GM12878 (cell line): ENCODE measurements around the gene RPS23. TPM values are rescaled to one million over a fixed set of nuclear protein-coding genes. Genes with fewer than 3 reads are reported as not detected.

Experiments
- CBFB ChIP-seq: IDR thresholded peaks from 2 replicates; pipeline ENCODE4 v1.6.1; 2016; ENCODE audit warnings: antibody characterized with exemption, low read depth
- CBX3 ChIP-seq: fragments of 200-600 bp; sonication (generic); IDR thresholded peaks from 2 replicates; pipeline ENCODE4 v1.6.1; 2016; ENCODE audit warnings: low read depth, borderline replicate concordance
- CBX5 ChIP-seq: sonication (generic); IDR thresholded peaks from 2 replicates; pipeline ENCODE4 v1.6.1; 2016; ENCODE audit warnings: low read depth, moderate library complexity, mild to moderate bottlenecking, inconsistent platforms
- CEBPZ ChIP-seq: fragments of 150-350 bp; IDR thresholded peaks from 2 replicates; pipeline ENCODE4 v1.6.1; 2016; ENCODE audit warnings: low read depth, low read length
- GATAD2B ChIP-seq: fragments of 450-650 bp; conservative IDR thresholded peaks from 2 replicates; pipeline ENCODE4 v1.6.1; 2017; ENCODE audit warnings: low read depth, mild to moderate bottlenecking, moderate library complexity
- IKZF2 ChIP-seq, 2 experiments: fragments of 450-650 bp; IDR thresholded peaks; 2 replicates each; pipeline ENCODE4 v1.6.1; 2017; ENCODE audit warnings: mild to moderate bottlenecking in 2 of 2, moderate library complexity in 2 of 2
- KAT2A ChIP-seq: conservative IDR thresholded peaks from 2 replicates; pipeline ENCODE4 v1.6.1; 2011; ENCODE audit warnings: low read depth, low read length; ENCODE audit not compliant: control insufficient read depth
- MAX ChIP-seq: IDR thresholded peaks from 2 replicates; pipeline ENCODE4 v1.6.1; 2012; ENCODE audit warnings: low read depth, low read length, improper control_type of control experiment
- MLLT1 ChIP-seq: fragments of 450-650 bp; IDR thresholded peaks from 2 replicates; pipeline ENCODE4 v1.6.1; 2016; ENCODE audit warnings: mild to moderate bottlenecking
- NFXL1 ChIP-seq: fragments of 450-650 bp; IDR thresholded peaks from 2 replicates; pipeline ENCODE4 v1.6.1; 2017; ENCODE audit warnings: antibody characterized with exemption, mild to moderate bottlenecking, borderline replicate concordance
- NR2C2 ChIP-seq: IDR thresholded peaks from 2 replicates; pipeline ENCODE4 v1.6.1; 2011; ENCODE audit warnings: borderline replicate concordance, low read depth; ENCODE audit not compliant: control insufficient read depth, insufficient read length
- NRF1 ChIP-seq: conservative IDR thresholded peaks from 2 replicates; pipeline ENCODE4 v1.6.1; 2011; ENCODE audit warnings: mild to moderate bottlenecking, low read depth, low read length, improper control_type of control experiment
- PML ChIP-seq: IDR thresholded peaks from 2 replicates; pipeline ENCODE4 v1.6.1; 2012; ENCODE audit warnings: low read length, inconsistent platforms
- RAD21 ChIP-seq: IDR thresholded peaks from 2 replicates; pipeline ENCODE4 v1.6.1; 2011; ENCODE audit warnings: mild to moderate bottlenecking, low read depth, low read length, moderate library complexity; ENCODE audit not compliant: insufficient read depth
- RUNX3 ChIP-seq: IDR thresholded peaks from 2 replicates; pipeline ENCODE4 v1.6.1; 2012; ENCODE audit warnings: low read length, inconsistent platforms
- SMC3 ChIP-seq: IDR thresholded peaks from 2 replicates; pipeline ENCODE4 v1.6.1; 2011; ENCODE audit warnings: low read length, improper control_type of control experiment, borderline replicate concordance
- TCF7 ChIP-seq: IDR thresholded peaks from 2 replicates; pipeline ENCODE4 v1.6.1; 2014; ENCODE audit warnings: antibody characterized with exemption, borderline replicate concordance
- ZBTB33 ChIP-seq: fragments of 450-650 bp; IDR thresholded peaks from 2 replicates; pipeline ENCODE4 v1.6.1; 2017; ENCODE audit warnings: mild to moderate bottlenecking
- polyA plus RNA-seq, 11 experiments: library from polyadenylated mRNA; depleted of rRNA in 4 of 11; unstranded in 6 of 11; stranded (reverse) in 5 of 11; fragments of >200 nt; fragmentation: Nextera tagmentation in 4 of 11; fragmentation: Illumina TruSeq in 1 of 11; extraction: Ambion mirVana in 4 of 11; extraction: Trizol in 1 of 11; gene quantifications; 1 replicate in 1 of 11; 2 replicates in 10 of 11; pipeline versions ENCODE4 v1.2.1 to v1.2.3, GENCODE V29; 2011 to 2016; ENCODE audit warnings: inconsistent platforms in 2 of 11, missing spikeins in 2 of 11, low read depth in 1 of 11
- total RNA-seq, 4 experiments: library from RNA; depleted of rRNA in 3 of 4; stranded (reverse); fragments of >200 nt in 3 of 4; fragmentation: Illumina TruSeq in 1 of 4; extraction: Trizol in 1 of 4; gene quantifications; 2 replicates each; pipeline versions ENCODE4 v1.2.1 to v1.2.3, GENCODE V29; 2013 to 2021
- TF ChIP-seq, protein P1 (sequence below): fragments of 450-650 bp; formaldehyde crosslinking; IDR thresholded peaks from 2 replicates; pipeline ENCODE4 v1.4.0; 2022; ENCODE audit warnings: mild to moderate bottlenecking, moderate library complexity

Gene RPS23
- total and polyA plus RNA-seq, 10 of the 15 experiments (the other 5 are each of a cell fraction or from before 2014, with no cell fraction given): 2,489 to 8,145 (median 5,256) TPM

- no peak for TF ChIP-seq CBX3
- TF ChIP-seq NRF1: no peak
- TF ChIP-seq, protein P1, sequence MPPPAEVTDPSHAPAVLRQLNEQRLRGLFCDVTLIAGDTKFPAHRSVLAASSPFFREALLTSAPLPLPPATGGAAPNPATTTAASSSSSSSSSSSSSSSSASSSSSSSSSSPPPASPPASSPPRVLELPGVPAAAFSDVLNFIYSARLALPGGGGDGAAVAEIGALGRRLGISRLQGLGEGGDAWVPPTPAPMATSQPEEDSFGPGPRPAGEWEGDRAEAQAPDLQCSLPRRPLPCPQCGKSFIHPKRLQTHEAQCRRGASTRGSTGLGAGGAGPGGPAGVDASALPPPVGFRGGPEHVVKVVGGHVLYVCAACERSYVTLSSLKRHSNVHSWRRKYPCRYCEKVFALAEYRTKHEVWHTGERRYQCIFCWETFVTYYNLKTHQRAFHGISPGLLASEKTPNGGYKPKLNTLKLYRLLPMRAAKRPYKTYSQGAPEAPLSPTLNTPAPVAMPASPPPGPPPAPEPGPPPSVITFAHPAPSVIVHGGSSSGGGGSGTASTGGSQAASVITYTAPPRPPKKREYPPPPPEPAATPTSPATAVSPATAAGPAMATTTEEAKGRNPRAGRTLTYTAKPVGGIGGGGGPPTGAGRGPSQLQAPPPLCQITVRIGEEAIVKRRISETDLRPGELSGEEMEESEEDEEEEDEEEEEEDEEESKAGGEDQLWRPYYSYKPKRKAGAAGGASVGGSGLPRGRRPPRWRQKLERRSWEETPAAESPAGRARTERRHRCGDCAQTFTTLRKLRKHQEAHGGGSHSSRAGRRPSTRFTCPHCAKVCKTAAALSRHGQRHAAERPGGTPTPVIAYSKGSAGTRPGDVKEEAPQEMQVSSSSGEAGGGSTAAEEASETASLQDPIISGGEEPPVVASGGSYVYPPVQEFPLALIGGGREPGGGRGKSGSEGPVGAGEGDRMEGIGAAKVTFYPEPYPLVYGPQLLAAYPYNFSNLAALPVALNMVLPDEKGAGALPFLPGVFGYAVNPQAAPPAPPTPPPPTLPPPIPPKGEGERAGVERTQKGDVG (CRISPR knock-in tag): no peak
- TF ChIP-seq CBX5: no peak
- TF ChIP-seq ZBTB33: no peak
- TF ChIP-seq IKZF2 (IDR thresholded peaks at IDR 0.05): peak in 1 of 2 experiments; percentile 12; a peak in 1 of 4 replicates
- TF ChIP-seq PML: no peak
- TF ChIP-seq NR2C2: no peak
- TF ChIP-seq TCF7: no peak
- TF ChIP-seq NFXL1: no peak
- TF ChIP-seq GATAD2B: no peak
- TF ChIP-seq MLLT1: 0 out of 2 replicates have a peak, but pooled peaks have one; percentile 19
- TF ChIP-seq SMC3: peak; percentile 94
- no peak for TF ChIP-seq KAT2A
- TF ChIP-seq MAX: no peak
- no peak for TF ChIP-seq CBFB
- no peak for TF ChIP-seq CEBPZ
- no peak; the same call in 1 of the 2 replicates for TF ChIP-seq RUNX3
- peak; percentile 96 for TF ChIP-seq RAD21
Measured at GRCh38 chr5:82225525-82226172, 52.5 kb downstream of the RPS23 start (continued).
